GM12878 (cell line): ENCODE results near the gene SLC35E4. TPM values are rescaled to one million over a fixed set of nuclear protein-coding genes. Genes with fewer than 3 reads are reported as not detected.
A peak's percentile ranks its signal among the peaks of the same experiment; 100 is the strongest.

Experiments used
- ATAC-seq: fragments of 200-7000 bp; cut with Tn5 transposase; 3 replicates; pipeline ENCODE4 v1.9.1; 2020; ENCODE audit warnings: mild to moderate bottlenecking, moderate library complexity
- BruUV-seq: library from RNA; stranded (reverse); fragments of 400-500 nt; replicated peaks from 2 replicates; lab custom pipeline; 2021; lab: Mats Ljungman, UMichigan
- CTCF ChIA-PET: fragments of 300-600 bp; sonication (Branson Sonifier 250); formaldehyde crosslinking; extraction: SDS; loops from one replicate; lab custom pipeline; 2021; ENCODE audit warnings: inconsistent platforms; lab: Yijun Ruan, JAX
- POLR2A ChIA-PET: fragments of 350-600 bp; formaldehyde crosslinking; extraction: SDS; loops from one replicate; lab custom pipeline; 2021; ENCODE audit warnings: inconsistent platforms; lab: Charles Lee
- RAD21 ChIA-PET: fragments of 300-600 bp; sonication (Branson Sonifier 250); formaldehyde crosslinking; loops from one replicate; lab custom pipeline; 2023; ENCODE audit warnings: antibody characterized with exemption; ENCODE audit not compliant: unreplicated experiment; lab: Charles Lee
- SMC1A ChIA-PET: fragments of 300-600 bp; sonication (Branson Sonifier 250); formaldehyde crosslinking; loops from one replicate; lab custom pipeline; 2023; ENCODE audit not compliant: unreplicated experiment, uncharacterized antibody; lab: Charles Lee
- DNase-seq: peaks from one replicate; pipeline ENCODE4 v3.0.0-alpha.2; 2011; ENCODE audit warnings: low read depth, low spot score
- FAIRE-seq: peaks from 3 replicates; lab custom pipeline; 2011; peaks lifted over from hg19 to GRCh38; lab: Jason Lieb, UNC
- H2AFZ ChIP-seq: 2 replicates; pipeline ENCODE4 v1.6.0; 2011; ENCODE audit warnings: low read depth, low read length, control low read depth; ENCODE audit not compliant: control insufficient read depth
- H3K27ac ChIP-seq: 2 replicates; pipeline ENCODE4 v1.5.1; 2011; ENCODE audit warnings: control low read depth; ENCODE audit not compliant: control insufficient read depth, insufficient read depth
- H3K27me3 ChIP-seq, 2 experiments: replicated peaks in 1 of 2; 2 replicates each; pipeline versions ENCODE4 v1.6.0 to v1.6.1; 2011; ENCODE audit warnings: low read length in 1 of 2; ENCODE audit not compliant: control insufficient read depth in 2 of 2, insufficient read depth in 2 of 2
- H3K36me3 ChIP-seq, 2 experiments: 2 replicates each; pipeline ENCODE4 v1.5.1; 2011; ENCODE audit warnings: low read length in 1 of 2; ENCODE audit not compliant: control insufficient read depth in 2 of 2, insufficient read depth in 2 of 2
- H3K4me1 ChIP-seq: 2 replicates; pipeline ENCODE4 v1.6.1; 2011; ENCODE audit warnings: mild to moderate bottlenecking, low read length, moderate library complexity, mixed read lengths; ENCODE audit not compliant: control insufficient read depth, insufficient read depth
- H3K4me2 ChIP-seq: 2 replicates; pipeline ENCODE4 v1.6.0; 2011; ENCODE audit warnings: control low read depth; ENCODE audit not compliant: control insufficient read depth, insufficient read depth
- H3K4me3 ChIP-seq: fragments of 200-600 bp; sonication (generic); 2 replicates; pipeline ENCODE4 v1.5.1; 2016
- H3K79me2 ChIP-seq: 2 replicates; pipeline ENCODE4 v1.6.0; 2011; ENCODE audit warnings: low read length; ENCODE audit not compliant: control insufficient read depth, insufficient read depth
- H3K9ac ChIP-seq: 2 replicates; pipeline ENCODE4 v1.8.0; 2011; ENCODE audit warnings: low read length, control low read depth, mixed read lengths; ENCODE audit not compliant: control insufficient read depth, insufficient read depth
- H3K9me3 ChIP-seq: replicated peaks from 3 replicates; pipeline ENCODE4 v1.5.1; 2011; ENCODE audit warnings: mild to moderate bottlenecking, low read length; ENCODE audit not compliant: control insufficient read depth, insufficient read depth
- H4K20me1 ChIP-seq: 2 replicates; pipeline ENCODE4 v1.6.0; 2011; ENCODE audit not compliant: control insufficient read depth, insufficient read depth
- BCLAF1 ChIP-seq: fragments of 450-650 bp; IDR thresholded peaks from 2 replicates; pipeline ENCODE4 v1.6.1; 2017; ENCODE audit warnings: antibody characterized with exemption, mild to moderate bottlenecking, moderate library complexity
- CBX5 ChIP-seq: sonication (generic); IDR thresholded peaks from 2 replicates; pipeline ENCODE4 v1.6.1; 2016; ENCODE audit warnings: low read depth, moderate library complexity, mild to moderate bottlenecking, inconsistent platforms
- CTCF ChIP-seq, 3 experiments: IDR thresholded peaks in 2 of 3; conservative IDR thresholded peaks in 1 of 3; 2 replicates each; pipeline ENCODE4 v1.5.1; 2011; ENCODE audit warnings: low read depth in 3 of 3, low read length in 3 of 3, mild to moderate bottlenecking in 3 of 3, control low read depth in 2 of 3, moderate library complexity in 2 of 3, inconsistent platforms in 1 of 3, mixed read lengths in 1 of 3; ENCODE audit not compliant: control insufficient read depth in 2 of 3, insufficient read depth in 1 of 3; ENCODE audit errors: extremely low read depth in 1 of 3
- LARP7 ChIP-seq: fragments of 450-650 bp; IDR thresholded peaks from 2 replicates; pipeline ENCODE4 v1.6.1; 2017; ENCODE audit warnings: mild to moderate bottlenecking
- PML ChIP-seq: IDR thresholded peaks from 2 replicates; pipeline ENCODE4 v1.6.1; 2012; ENCODE audit warnings: low read length, inconsistent platforms
- POLR2A ChIP-seq: IDR thresholded peaks from 2 replicates; pipeline ENCODE4 v1.6.1; 2011; ENCODE audit warnings: low read depth, mild to moderate bottlenecking, low read length
- TCF7 ChIP-seq: IDR thresholded peaks from 2 replicates; pipeline ENCODE4 v1.6.1; 2014; ENCODE audit warnings: antibody characterized with exemption, borderline replicate concordance
- ZBTB40 ChIP-seq: fragments of 450-650 bp; IDR thresholded peaks from 2 replicates; pipeline ENCODE4 v1.6.1; 2016; ENCODE audit warnings: mild to moderate bottlenecking, moderate library complexity, borderline replicate concordance
- WGBS: methylation state at CpG from one replicate; pipeline ENCODE4 v1.1.6; 2016; ENCODE audit warnings: low lambda C conversion rate; ENCODE audit not compliant: insufficient replicate concordance, insufficient coverage; ENCODE audit errors: missing lambda C conversion rate; 5-methylcytosine and 5-hydroxymethylcytosine counted together
- in situ Hi-C: fragments of 300-500 bp; cut with MboI; formaldehyde crosslinking; loops from 9 replicates; pipeline ENCODE4 v1.14.3; 2018; ENCODE audit warnings: mixed read lengths
- intact Hi-C: fragments of 100-400 bp; cut with micrococcal nuclease; formaldehyde crosslinking; loops from one replicate; pipeline ENCODE4 v1.14.2; 2022; ENCODE audit not compliant: unreplicated experiment
- polyA plus RNA-seq, 11 experiments: library from polyadenylated mRNA; depleted of rRNA in 4 of 11; unstranded in 6 of 11; stranded (reverse) in 5 of 11; fragments of >200 nt; fragmentation: Nextera tagmentation in 4 of 11; fragmentation: Illumina TruSeq in 1 of 11; extraction: Ambion mirVana in 4 of 11; extraction: Trizol in 1 of 11; gene quantifications; 1 replicate in 1 of 11; 2 replicates in 10 of 11; pipeline versions ENCODE4 v1.2.1 to v1.2.3, GENCODE V29; 2011 to 2016; ENCODE audit warnings: inconsistent platforms in 2 of 11, missing spikeins in 2 of 11, low read depth in 1 of 11
- total RNA-seq, 4 experiments: library from RNA; depleted of rRNA in 3 of 4; stranded (reverse); fragments of >200 nt in 3 of 4; fragmentation: Illumina TruSeq in 1 of 4; extraction: Trizol in 1 of 4; gene quantifications; 2 replicates each; pipeline versions ENCODE4 v1.2.1 to v1.2.3, GENCODE V29; 2013 to 2021

Gene SLC35E4
- total and polyA plus RNA-seq, 10 of the 15 experiments (the other 5 are each of a cell fraction or from before 2014, with no cell fraction given): 0.16 to 5.3 (median 2.9) TPM; not detected in 1

GRCh38 chr22:30634471-30635233 lies 929 bp upstream of the SLC35E4 start (continued):
- TF ChIP-seq ZBTB40: no peak
- TF ChIP-seq PML: no peak
- no peak for TF ChIP-seq POLR2A

GRCh38 chr22:30636226-30637077 lies 871 bp downstream of the SLC35E4 start:
- CTCF ChIA-PET: interaction anchor here (0.7 to 4.5 kb wide), 17 partner anchors 13 to 471 kb away, joined by 3 to 243 read pairs (median 8); partner anchors contain the start of genes DUSP18, OSBP2, PES1 and SELENOM
- POLR2A ChIA-PET: interaction anchor here (0.7 to 2.1 kb wide), 8 partner anchors 9 to 332 kb away, joined by 3 to 15 read pairs (median 5); partner anchors contain the start of genes MORC2 and TCN2
- DNase-seq: no peak
- intact Hi-C loops: loop anchor here (10.0 kb wide), 1 partner anchor 448 kb away; the partner anchor contains the start of gene SMTN
- SMC1A ChIA-PET: interaction anchor here (1.0 to 4.8 kb wide), 9 partner anchors 13 to 119 kb away, joined by 3 to 159 read pairs (median 6); partner anchors contain the start of gene DUSP18
- H3K27me3 ChIP-seq: no peaks in the 10 kb centered on the region
- H3K4me3 ChIP-seq: peak overlapping the region; percentile 77
- RAD21 ChIA-PET: interaction anchor here (1.1 to 4.3 kb wide), 11 partner anchors 13 to 449 kb away, joined by 3 to 165 read pairs (median 12); partner anchors contain the start of genes DUSP18 and TCN2
- WGBS: 41% methylated on average over 45 of the region's 45 CpGs
- H4K20me1 ChIP-seq: no peaks in the 10 kb centered on the region
- in situ Hi-C loops: loop anchor here (25.0 kb wide), 1 partner anchor 276 kb away; no protein-coding TSS in a partner anchor
- ATAC-seq: peak; percentile 31
- peak overlapping the region; percentile 61; the same call in 1 of the 2 replicates for H3K27ac ChIP-seq
- H3K79me2 ChIP-seq: peaks cover 8% of the 10 kb centered on the region
- peak overlapping the region; percentile 92 for H3K4me2 ChIP-seq
- no peak for FAIRE-seq
- peak overlapping the region; percentile 79 for H2AFZ ChIP-seq
- peaks cover 4% of the 10 kb centered on the region; the same call in 1 of the 2 replicates for H3K4me1 ChIP-seq
- no TSS peak for BruUV-seq
- H3K9ac ChIP-seq: peak overlapping the region; percentile 80
- H3K36me3 ChIP-seq: no peaks in the 10 kb centered on the region
- H3K9me3 ChIP-seq: no peaks in the 10 kb centered on the region; the same call in 2 of the 3 replicates
- TF ChIP-seq LARP7 (peak; percentile 46; the same call in 1 of the 2 replicates), BCLAF1 (no peak), CBX5 (no peak), TCF7 (no peak), CTCF (IDR thresholded peaks at IDR 0.05 in 2 of 3, conservative IDR thresholded peaks at IDR 0.05 in 1 of 3; ENCODE audit: control insufficient read depth in 2 of 3, extremely low read depth in 1 of 3, insufficient read depth in 1 of 3, low read depth in 3 of 3, low read length in 3 of 3) (peak in 2 of 3 experiments; percentile 22 to 43; a peak in 2 of 6 replicates)
